Ishikawa (cell line): ENCODE measurements around the gene DRGX.

Experiments used
- CEBPB ChIP-seq: IDR thresholded peaks from 2 replicates; pipeline ENCODE4 v1.6.1; 2012
- CREB1 ChIP-seq: IDR thresholded peaks from 2 replicates; pipeline ENCODE4 v1.6.1; 2012; ENCODE audit warnings: low read depth
- EGR1 ChIP-seq: IDR thresholded peaks from 2 replicates; pipeline ENCODE4 v1.6.1; 2012
- EP300 ChIP-seq: IDR thresholded peaks from 2 replicates; pipeline ENCODE4 v1.6.1; 2012; ENCODE audit warnings: borderline replicate concordance
- RAD21 ChIP-seq: IDR thresholded peaks from 2 replicates; pipeline ENCODE4 v1.6.1; 2012; ENCODE audit warnings: low read depth
- TAF1 ChIP-seq: IDR thresholded peaks from 2 replicates; pipeline ENCODE4 v1.6.1; 2012; ENCODE audit warnings: low read depth, mild to moderate bottlenecking
- TCF12 ChIP-seq: IDR thresholded peaks from 2 replicates; pipeline ENCODE4 v1.6.1; 2012; ENCODE audit warnings: low read depth
- USF1 ChIP-seq: IDR thresholded peaks from 2 replicates; pipeline ENCODE4 v1.6.1; 2012
- TF ChIP-seq, protein P1 (sequence below): IDR thresholded peaks from 2 replicates; pipeline ENCODE4 v1.6.1; 2012; ENCODE audit warnings: low read depth, mild to moderate bottlenecking
- TF ChIP-seq, protein P2 (sequence below): IDR thresholded peaks from 2 replicates; pipeline ENCODE4 v1.6.1; 2012

GRCh38 chr10:49369216-49370162 lies 26.4 kb downstream of the DRGX start:
- TF ChIP-seq RAD21 (no peak), EP300 (no peak), CEBPB (no peak), CREB1 (no peak), EGR1 (no peak), TAF1 (no peak), USF1 (no peak), TCF12 (no peak)
- TF ChIP-seq, protein P1, sequence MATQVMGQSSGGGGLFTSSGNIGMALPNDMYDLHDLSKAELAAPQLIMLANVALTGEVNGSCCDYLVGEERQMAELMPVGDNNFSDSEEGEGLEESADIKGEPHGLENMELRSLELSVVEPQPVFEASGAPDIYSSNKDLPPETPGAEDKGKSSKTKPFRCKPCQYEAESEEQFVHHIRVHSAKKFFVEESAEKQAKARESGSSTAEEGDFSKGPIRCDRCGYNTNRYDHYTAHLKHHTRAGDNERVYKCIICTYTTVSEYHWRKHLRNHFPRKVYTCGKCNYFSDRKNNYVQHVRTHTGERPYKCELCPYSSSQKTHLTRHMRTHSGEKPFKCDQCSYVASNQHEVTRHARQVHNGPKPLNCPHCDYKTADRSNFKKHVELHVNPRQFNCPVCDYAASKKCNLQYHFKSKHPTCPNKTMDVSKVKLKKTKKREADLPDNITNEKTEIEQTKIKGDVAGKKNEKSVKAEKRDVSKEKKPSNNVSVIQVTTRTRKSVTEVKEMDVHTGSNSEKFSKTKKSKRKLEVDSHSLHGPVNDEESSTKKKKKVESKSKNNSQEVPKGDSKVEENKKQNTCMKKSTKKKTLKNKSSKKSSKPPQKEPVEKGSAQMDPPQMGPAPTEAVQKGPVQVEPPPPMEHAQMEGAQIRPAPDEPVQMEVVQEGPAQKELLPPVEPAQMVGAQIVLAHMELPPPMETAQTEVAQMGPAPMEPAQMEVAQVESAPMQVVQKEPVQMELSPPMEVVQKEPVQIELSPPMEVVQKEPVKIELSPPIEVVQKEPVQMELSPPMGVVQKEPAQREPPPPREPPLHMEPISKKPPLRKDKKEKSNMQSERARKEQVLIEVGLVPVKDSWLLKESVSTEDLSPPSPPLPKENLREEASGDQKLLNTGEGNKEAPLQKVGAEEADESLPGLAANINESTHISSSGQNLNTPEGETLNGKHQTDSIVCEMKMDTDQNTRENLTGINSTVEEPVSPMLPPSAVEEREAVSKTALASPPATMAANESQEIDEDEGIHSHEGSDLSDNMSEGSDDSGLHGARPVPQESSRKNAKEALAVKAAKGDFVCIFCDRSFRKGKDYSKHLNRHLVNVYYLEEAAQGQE = no peak
- TF ChIP-seq, protein P2, sequence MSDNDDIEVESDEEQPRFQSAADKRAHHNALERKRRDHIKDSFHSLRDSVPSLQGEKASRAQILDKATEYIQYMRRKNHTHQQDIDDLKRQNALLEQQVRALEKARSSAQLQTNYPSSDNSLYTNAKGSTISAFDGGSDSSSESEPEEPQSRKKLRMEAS = no peak
